ENCODE results near the gene PINK1. TPM values are rescaled to one million over a fixed set of nuclear protein-coding genes. Genes with fewer than 3 reads are reported as not detected.

Gene PINK1
- total RNA-seq, 1 experiment from 2014 or later, result 17.0 TPM

- no peaks in the 10 kb centered on the region for H3K9me3 ChIP-seq (ENCODE audit: control insufficient read depth, low read depth, low read length)
- H3K4me1 ChIP-seq (ENCODE audit: insufficient read depth, low read length), result no peaks in the 10 kb centered on the region
- no CpG with 5 or more reads among the region's 4 CpGs for WGBS (ENCODE audit: extremely low coverage, insufficient read length, low lambda C conversion rate)
- Mint-ChIP-seq H3K27me3 (ENCODE audit: low read depth) (peaks cover 2% of the 10 kb centered on the region), H3K9me3 (peaks cover 0 to 3% of the 10 kb centered on the region in 2 experiments; a peak in 2 of 5 replicates), H3K36me3 (ENCODE audit: insufficient read depth in 1 of 3, low read depth in 3 of 3) (no peaks in the 10 kb centered on the region; a peak in 1 of 7 replicates), H3K27ac (no peak overlapping the region), H3K4me3 (no peak overlapping the region; a peak in 1 of 5 replicates), H3K4me1 (no peaks in the 10 kb centered on the region; a peak in 1 of 4 replicates)
- no peak overlapping the region for H2BK120ac ChIP-seq (ENCODE audit: low read depth, low read length, poor library complexity, severe bottlenecking)
- TF ChIP-seq CTCF (conservative IDR thresholded peaks at IDR 0.05), result no peak
- no peak overlapping the region for H3K4ac ChIP-seq (ENCODE audit: low read depth, low read length)
- no peak overlapping the region for H3K27ac ChIP-seq (ENCODE audit: insufficient read length, low read depth, low read length)
- no peak overlapping the region for H4K91ac ChIP-seq (ENCODE audit: insufficient read length, low read depth, low read length)
- no peak overlapping the region for H3K23ac ChIP-seq (ENCODE audit: insufficient read length, low read depth, low read length)
- H2BK20ac ChIP-seq (ENCODE audit: low read depth, low read length, poor library complexity, severe bottlenecking), result no peak overlapping the region
- H2BK12ac ChIP-seq (ENCODE audit: insufficient read length, low read depth, low read length), result no peak overlapping the region
- H3T11ph ChIP-seq (ENCODE audit: low read length), result no peak overlapping the region
- H3K79me2 ChIP-seq (ENCODE audit: insufficient read depth, low read length), result peaks cover 2% of the 10 kb centered on the region; the same call in 1 of the 2 replicates
- no peaks in the 10 kb centered on the region for H3K27me3 ChIP-seq (ENCODE audit: insufficient read depth, low read length)
- no peak overlapping the region for H2BK15ac ChIP-seq (ENCODE audit: low read depth, low read length)
- H3K9ac ChIP-seq (ENCODE audit: extremely low read depth, insufficient read length, low read length), result no peak overlapping the region
- no peak overlapping the region for H4K8ac ChIP-seq (replicated peaks; ENCODE audit: insufficient read length, low read depth, low read length)
- no peaks in the 10 kb centered on the region for H3K23me2 ChIP-seq (ENCODE audit: insufficient read length, low read depth, low read length, poor library complexity, severe bottlenecking)
- no peak overlapping the region for H3K56ac ChIP-seq (ENCODE audit: insufficient read length, low read depth, low read length)
- no peak overlapping the region for H2BK5ac ChIP-seq (ENCODE audit: insufficient read length, low read length)
- H3K4me2 ChIP-seq (ENCODE audit: insufficient read depth, insufficient read length, low read length), result no peak overlapping the region
- H2AFZ ChIP-seq (ENCODE audit: low read length), result no peak overlapping the region
- H2AK5ac ChIP-seq (ENCODE audit: insufficient read length, low read length), result no peak overlapping the region
- H4K5ac ChIP-seq (ENCODE audit: insufficient read length, low read depth, low read length), result no peak overlapping the region
- H3K79me1 ChIP-seq (ENCODE audit: insufficient read depth, low read depth, low read length, poor library complexity, severe bottlenecking), result no peaks in the 10 kb centered on the region
- H4K20me1 ChIP-seq (ENCODE audit: control insufficient read depth, insufficient read depth, insufficient read length), result no peaks in the 10 kb centered on the region
- no peak overlapping the region for H3K14ac ChIP-seq (ENCODE audit: insufficient read depth, low read length)
- DNase-seq, result no peak
- no peak overlapping the region for H3K18ac ChIP-seq (ENCODE audit: insufficient read length, low read depth, low read length)
These were observed 30.3 kb upstream of the PINK1 start for GRCh38 chr1:20602851-20603450.
